Testis (tissue), 2 donors: ENCODE results near the gene PNN.

Source experiments
- CTCF ChIP-seq, 3 experiments: fragments of 450-650 bp in 2 of 3; fragments of 200-600 bp in 1 of 3; sonication (generic) in 1 of 3; IDR thresholded peaks; one replicate each; pipeline ENCODE4 v1.5.1; 2016 to 2019; ENCODE audit warnings: antibody characterized with exemption in 3 of 3, mild to moderate bottlenecking in 2 of 3, moderate library complexity in 1 of 3
- POLR2A ChIP-seq: fragments of 450-650 bp; IDR thresholded peaks from one replicate; pipeline ENCODE4 v1.6.1; 2017; ENCODE audit warnings: antibody characterized with exemption, mild to moderate bottlenecking, moderate library complexity

GRCh38 chr14:39176263-39177167, 1.5 kb downstream of the PNN start:
- TF ChIP-seq CTCF (IDR thresholded peaks at IDR 0.05) (no peak), POLR2A (no peak)
